GM23248 (cell line): ENCODE data around the gene KRT2.

ENCODE experiments used
- EZH2 ChIP-seq: fragments of 200-600 bp; sonication (generic); IDR thresholded peaks from 2 replicates; pipeline ENCODE4 v1.6.1; 2018; ENCODE audit warnings: antibody characterized with exemption, mild to moderate bottlenecking; ENCODE audit not compliant: insufficient read depth, poor library complexity, severe bottlenecking
- EZH2phosphoT487 ChIP-seq: fragments of 200-600 bp; sonication (generic); IDR thresholded peaks from 2 replicates; pipeline ENCODE4 v1.6.1; 2018; ENCODE audit warnings: antibody characterized with exemption, moderate library complexity, mild to moderate bottlenecking, low read depth; ENCODE audit not compliant: insufficient read depth

- TF ChIP-seq EZH2 (no peak), EZH2phosphoT487 (no peak)
These were observed 21.3 kb downstream of the KRT2 start for GRCh38 chr12:52630599-52631200.
